Parietal lobe (tissue), 1 donor: Measurements from ENCODE around the gene PHF21A. TPM values are rescaled to one million over a fixed set of nuclear protein-coding genes. Genes with fewer than 3 reads are reported as not detected.

Source experiments
- total RNA-seq: library from RNA; depleted of rRNA; stranded (reverse); fragments of >200 nt; gene quantifications from one replicate; pipeline ENCODE4 v1.2.3, GENCODE V29; 2014

The PHF21A gene
- 40.1 TPM for total RNA-seq

GRCh38 chr11:46121301-46121723 lies at the start of gene PHF21A:
PHF21A (minus strand) TSS chr11:46121454; CDS start chr11:46084219, 37,235 bp downstream.

GRCh38 chr11:45922425-45923082 lies 198.7 kb downstream of the PHF21A start, which contains the start of gene LARGE2:
LARGE2 (plus strand) TSS chr11:45922656; CDS start chr11:45922883, 227 bp downstream.

GRCh38 chr11:45917623-45918330 lies 203.5 kb downstream of the PHF21A start, which contains the start of gene PEX16:
PEX16 (minus strand) TSS chr11:45917877; CDS start chr11:45917811, 66 bp downstream.

GRCh38 chr11:45906965-45907611 lies 214.2 kb downstream of the PHF21A start, which contains the start of gene FREY1:
FREY1 (minus strand) TSS chr11:45907271; CDS start chr11:45907245, 26 bp downstream.

GRCh38 chr11:45885274-45885920 lies 235.9 kb downstream of the PHF21A start, which contains the start of gene MAPK8IP1:
MAPK8IP1 (plus strand) TSS chr11:45885651; CDS start chr11:45885821, 170 bp downstream.

Other genes with a start within 250 kb of the PHF21A start
- gene MAPK8IP1, start 235.8 kb downstream of the PHF21A start, total RNA-seq: 75.7 TPM
- gene FREY1, start 214.2 kb downstream of the PHF21A start, total RNA-seq: 4.4 TPM
- gene PEX16, start 203.6 kb downstream of the PHF21A start, total RNA-seq: 19.4 TPM
- gene LARGE2, start 198.8 kb downstream of the PHF21A start, total RNA-seq: 0.31 TPM
- gene CREB3L1, start 156.2 kb upstream of the PHF21A start, total RNA-seq: 1.3 TPM
- 53.5 TPM for gene DGKZ, start 226.0 kb upstream of the PHF21A start, total RNA-seq